Erythroblast (primary cell): ENCODE measurements around the gene CDH18.

Experiments used
- GATA1 ChIP-seq: IDR thresholded peaks from 2 replicates; pipeline ENCODE4 v1.6.1; 2011; ENCODE audit warnings: low read depth, mild to moderate bottlenecking, control low read depth, low read length, moderate library complexity
- POLR2A ChIP-seq: IDR thresholded peaks from 2 replicates; pipeline ENCODE4 v1.6.1; 2011; ENCODE audit warnings: mild to moderate bottlenecking, low read length

DNA sequence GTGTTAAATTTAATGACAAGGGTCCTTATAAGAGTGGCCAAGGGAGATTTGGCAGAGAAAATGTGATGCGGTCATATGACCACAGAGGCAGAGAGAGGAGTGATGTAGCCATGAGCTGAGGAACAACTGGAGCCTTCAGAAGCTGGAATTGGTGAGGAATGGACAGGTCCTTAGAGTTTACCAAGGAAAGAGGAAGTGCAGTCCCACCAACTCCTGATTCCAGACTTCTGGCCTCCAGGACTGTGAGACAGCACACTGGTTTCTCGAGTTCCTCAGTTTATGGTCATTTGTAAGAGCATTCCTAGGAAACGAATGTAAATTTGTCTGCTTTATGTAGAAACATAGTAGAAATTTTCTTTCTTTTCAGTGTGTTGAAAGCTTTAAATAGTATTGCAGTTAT is 410.1 kb downstream of the CDH18 start:
- no peak for TF ChIP-seq POLR2A
- TF ChIP-seq GATA1: no peak
